ENCODE measurements around the gene TMEM92.

Gene TMEM92

GRCh38 chr17:50328363-50329325, 54.4 kb downstream of the TMEM92 start:
- no peak for DNase-seq (ENCODE audit: low read depth)

- no peak for DNase-seq (ENCODE audit: low read depth)
These were observed 55.5 kb downstream of the TMEM92 start for GRCh38 chr17:50329716-50330115.

GRCh38 chr17:50330151-50330775, 56.0 kb downstream of the TMEM92 start:
- DNase-seq (ENCODE audit: low read depth): no peak
